ENCODE data around the gene CDKAL1. TPM values are rescaled to one million over a fixed set of nuclear protein-coding genes. Genes with fewer than 3 reads are reported as not detected.

The CDKAL1 gene
- total RNA-seq, 1 donor from 2014 or later = 11.6 TPM

- ATAC-seq = no peak
- DNase-seq (ENCODE audit: missing footprints) = no peak
- intact Hi-C loops (cut with DNase I) = loop anchor here (5.0 kb wide), 1 partner anchor 717 kb away; no protein-coding TSS in a partner anchor
Measured at GRCh38 chr6:20870021-20870420, 335.8 kb downstream of the CDKAL1 start.

- DNase-seq (ENCODE audit: missing footprints) = no peak
- intact Hi-C loops (cut with DNase I) = loop anchor here (5.0 kb wide), 1 partner anchor 717 kb away; no protein-coding TSS in a partner anchor
- no peak for ATAC-seq
Measured at GRCh38 chr6:20870493-20870892, 336.2 kb downstream of the CDKAL1 start.

- intact Hi-C loops (cut with DNase I) = loop anchor here (5.0 kb wide), 1 partner anchor 714 kb away; no protein-coding TSS in a partner anchor
- no peak for ATAC-seq
- DNase-seq (ENCODE audit: missing footprints) = no peak
Measured at GRCh38 chr6:20873425-20874190, 339.4 kb downstream of the CDKAL1 start.

- DNase-seq (ENCODE audit: missing footprints) (no peak), ATAC-seq (no peak)
- intact Hi-C loops (cut with DNase I) = no loop called here
Measured at GRCh38 chr6:20875369-20875963, 341.2 kb downstream of the CDKAL1 start.

GRCh38 chr6:20876036-20876435 lies 341.8 kb downstream of the CDKAL1 start:
- intact Hi-C loops (cut with DNase I) = no loop called here
- DNase-seq (ENCODE audit: missing footprints) (no peak), ATAC-seq (no peak)

GRCh38 chr6:20876561-20876960 lies 342.3 kb downstream of the CDKAL1 start:
- intact Hi-C loops (cut with DNase I) = no loop called here
- DNase-seq (ENCODE audit: missing footprints) = no peak
- no peak for ATAC-seq

GRCh38 chr6:20877008-20877937 lies 343.0 kb downstream of the CDKAL1 start:
- intact Hi-C loops (cut with DNase I) = no loop called here
- no peak for ATAC-seq
- DNase-seq (ENCODE audit: missing footprints) = no peak

GRCh38 chr6:20879121-20879520 lies 344.9 kb downstream of the CDKAL1 start:
- DNase-seq (ENCODE audit: missing footprints) (no peak), ATAC-seq (no peak)
- intact Hi-C loops (cut with DNase I) = no loop called here

- no peak for DNase-seq (ENCODE audit: missing footprints)
- intact Hi-C loops (cut with DNase I) = no loop called here
- no peak for ATAC-seq
Measured at GRCh38 chr6:20879526-20879925, 345.3 kb downstream of the CDKAL1 start.

GRCh38 chr6:20881365-20881764 lies 347.1 kb downstream of the CDKAL1 start:
- DNase-seq (ENCODE audit: missing footprints) = no peak
- intact Hi-C loops (cut with DNase I) = no loop called here
- ATAC-seq = no peak

GRCh38 chr6:20882014-20882413 lies 347.8 kb downstream of the CDKAL1 start:
- DNase-seq (ENCODE audit: missing footprints) = no peak
- no peak for ATAC-seq
- intact Hi-C loops (cut with DNase I) = no loop called here

- no peak for DNase-seq (ENCODE audit: missing footprints)
- intact Hi-C loops (cut with DNase I) = no loop called here
- ATAC-seq = no peak
Measured at GRCh38 chr6:20885076-20885475, 350.8 kb downstream of the CDKAL1 start.

GRCh38 chr6:20891161-20891560 lies 356.9 kb downstream of the CDKAL1 start:
- no peak for ATAC-seq
- DNase-seq (ENCODE audit: missing footprints) = no peak
- intact Hi-C loops (cut with DNase I) = no loop called here

- intact Hi-C loops (cut with DNase I) = no loop called here
- ATAC-seq (no peak), DNase-seq (ENCODE audit: missing footprints) (no peak)
Measured at GRCh38 chr6:20892365-20892764, 358.1 kb downstream of the CDKAL1 start.

- ATAC-seq (no peak), DNase-seq (ENCODE audit: missing footprints) (no peak)
- intact Hi-C loops (cut with DNase I) = no loop called here
Measured at GRCh38 chr6:20893412-20893811, 359.2 kb downstream of the CDKAL1 start.

GRCh38 chr6:20900389-20901160 lies 366.3 kb downstream of the CDKAL1 start:
- no peak for DNase-seq (ENCODE audit: missing footprints)
- intact Hi-C loops (cut with DNase I) = no loop called here
- no peak for ATAC-seq

GRCh38 chr6:20905377-20905776 lies 371.1 kb downstream of the CDKAL1 start:
- intact Hi-C loops (cut with DNase I) = no loop called here
- ATAC-seq = no peak
- no peak for DNase-seq (ENCODE audit: missing footprints)

- intact Hi-C loops (cut with DNase I) = no loop called here
- no peak for DNase-seq (ENCODE audit: missing footprints)
- ATAC-seq = no peak
Measured at GRCh38 chr6:20906945-20907344, 372.7 kb downstream of the CDKAL1 start.

All from Right ventricle myocardium inferior (tissue), 1 donor.